ENCODE results near the gene SRPK2. TPM values are rescaled to one million over a fixed set of nuclear protein-coding genes. Genes with fewer than 3 reads are reported as not detected.
"Not testable (repeated sequence)": the region's sequence is repeated elsewhere in the genome, so short reads cannot be mapped to it uniquely, and the experiment has no call there.

Gene SRPK2
- total RNA-seq, 4 donors from 2014 or later: 61.7 to 89.1 (median 78.4) TPM

DNA sequence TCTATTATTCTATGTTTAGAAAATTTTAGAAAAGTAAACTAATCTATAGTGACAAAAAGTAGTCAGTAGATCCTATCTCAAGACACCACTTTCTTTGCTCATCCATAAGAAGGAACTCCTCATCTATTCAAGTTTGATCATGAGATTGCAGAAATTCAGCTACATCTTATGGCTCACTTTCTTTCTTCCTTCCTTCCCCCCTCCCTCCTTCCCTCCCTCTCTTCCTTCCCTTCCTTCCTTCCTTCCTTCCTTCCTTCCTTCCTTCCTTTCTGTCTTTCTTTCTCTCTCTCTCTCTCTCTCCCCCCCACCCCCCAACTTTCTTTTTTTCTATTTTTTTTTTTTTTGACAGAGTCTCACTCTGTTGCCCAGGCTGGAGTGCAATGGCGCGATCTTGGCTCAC, 35.3 kb upstream of the SRPK2 start:
- no peaks in the 10 kb centered on the region for H3K9me3 ChIP-seq
- no peak overlapping the region for H3K4me3 ChIP-seq
- no peak overlapping the region for H3K27ac ChIP-seq
- WGBS: 93% methylated on average over 2 of the region's 2 CpGs
- no peaks in the 10 kb centered on the region for H3K4me1 ChIP-seq
- no peaks in the 10 kb centered on the region for H3K27me3 ChIP-seq
- no peak for DNase-seq (ENCODE audit: low spot score in 2 of 2)
- TF ChIP-seq EP300 (IDR thresholded peaks at IDR 0.05) (no peak), CTCF (IDR thresholded peaks at IDR 0.05) (no peak), POLR2A (IDR thresholded peaks at IDR 0.05) (no peak), POLR2AphosphoS5 (IDR thresholded peaks at IDR 0.05) (no peak)
- no peaks in the 10 kb centered on the region for H3K36me3 ChIP-seq

DNA sequence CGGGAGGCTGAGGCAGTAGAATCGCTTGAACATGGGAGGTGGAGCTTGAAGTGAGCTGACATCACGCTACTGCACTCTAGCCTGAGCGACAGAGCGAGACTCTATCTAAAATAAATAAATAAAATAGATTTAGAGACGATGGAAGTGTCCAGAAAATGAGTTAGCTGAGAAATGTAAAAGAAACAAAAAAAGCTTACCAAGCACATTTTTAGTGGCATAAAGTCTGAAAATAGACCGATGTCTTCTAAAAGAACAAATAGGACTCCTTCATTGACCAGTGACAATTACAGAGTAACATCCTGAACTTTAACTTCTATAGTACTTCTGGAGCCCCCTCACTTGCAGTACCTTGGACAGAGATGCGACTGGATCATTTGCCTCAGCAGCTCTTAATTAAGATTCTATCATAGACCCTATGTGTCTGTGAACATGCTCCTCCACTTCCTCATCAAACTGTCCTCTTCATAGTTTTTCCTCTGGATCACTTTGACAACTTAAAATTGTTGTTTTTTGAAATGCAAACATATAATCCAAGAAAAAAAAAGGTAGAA, 25.2 kb upstream of the SRPK2 start:
- Histone ChIP-seq H3K4me3 (no peak overlapping the region), H3K4me1 (no peaks in the 10 kb centered on the region), H3K27ac (no peak overlapping the region), H3K9me3 (no peaks in the 10 kb centered on the region), H3K36me3 (no peaks in the 10 kb centered on the region), H3K27me3 (no peaks in the 10 kb centered on the region)
- DNase-seq (ENCODE audit: low spot score in 2 of 2): no peak
- WGBS: 92% methylated on average over 8 of the region's 8 CpGs
- TF ChIP-seq POLR2AphosphoS5 (IDR thresholded peaks at IDR 0.05) (no peak), POLR2A (IDR thresholded peaks at IDR 0.05) (no peak), EP300 (IDR thresholded peaks at IDR 0.05) (no peak), CTCF (IDR thresholded peaks at IDR 0.05) (no peak)

DNA sequence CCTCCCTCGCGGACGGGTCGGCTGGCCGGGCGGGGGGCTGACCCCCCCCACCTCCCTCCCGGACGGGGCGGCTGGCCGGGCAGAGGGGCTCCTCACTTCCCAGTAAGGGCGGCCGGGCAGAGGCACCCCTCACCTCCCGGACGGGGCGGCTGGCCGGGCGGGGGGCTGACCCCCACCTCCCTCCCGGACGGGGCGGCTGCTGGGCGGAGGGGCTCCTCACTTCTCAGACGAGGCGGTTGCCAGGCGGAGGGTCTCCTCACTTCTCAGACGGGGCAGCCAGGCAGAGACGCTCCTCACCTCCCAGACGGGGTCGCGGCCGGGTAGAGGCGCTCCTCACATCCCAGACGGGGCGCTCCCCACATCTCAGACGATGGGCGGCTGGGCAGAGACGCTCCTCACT, 22.1 kb upstream of the SRPK2 start:
- not testable (repeated sequence) for H3K36me3 ChIP-seq; H3K4me1 ChIP-seq; DNase-seq (ENCODE audit: low spot score in 2 of 2); H3K27me3 ChIP-seq; H3K27ac ChIP-seq; H3K9me3 ChIP-seq; H3K4me3 ChIP-seq
- WGBS: no CpG with 5 or more reads among the region's 36 CpGs

DNA sequence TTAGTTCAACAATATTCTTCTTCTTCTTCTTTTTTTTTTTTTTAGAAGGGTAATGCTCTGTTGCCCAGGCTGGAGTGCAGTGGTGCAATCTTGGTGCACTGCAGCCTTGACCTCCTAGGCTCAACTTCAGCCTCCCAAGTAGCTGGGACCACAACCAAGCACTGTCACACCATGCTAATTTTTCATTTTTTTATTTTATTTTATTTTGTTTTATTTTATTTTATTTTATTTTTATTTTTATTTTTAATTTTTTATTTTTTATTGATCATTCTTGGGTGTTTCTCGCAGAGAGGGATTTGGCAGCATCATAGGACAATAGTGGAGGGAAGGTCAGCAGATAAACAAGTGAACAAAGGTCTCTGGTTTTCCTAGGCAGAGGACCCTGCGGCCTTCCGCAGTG, 21.1 kb upstream of the SRPK2 start:
- DNase-seq (ENCODE audit: low spot score in 2 of 2); H3K36me3 ChIP-seq; H3K4me3 ChIP-seq; H3K4me1 ChIP-seq; H3K27me3 ChIP-seq; H3K27ac ChIP-seq; H3K9me3 ChIP-seq: not testable (repeated sequence)
- 93% methylated on average over 1 of the region's 3 CpGs for WGBS

DNA sequence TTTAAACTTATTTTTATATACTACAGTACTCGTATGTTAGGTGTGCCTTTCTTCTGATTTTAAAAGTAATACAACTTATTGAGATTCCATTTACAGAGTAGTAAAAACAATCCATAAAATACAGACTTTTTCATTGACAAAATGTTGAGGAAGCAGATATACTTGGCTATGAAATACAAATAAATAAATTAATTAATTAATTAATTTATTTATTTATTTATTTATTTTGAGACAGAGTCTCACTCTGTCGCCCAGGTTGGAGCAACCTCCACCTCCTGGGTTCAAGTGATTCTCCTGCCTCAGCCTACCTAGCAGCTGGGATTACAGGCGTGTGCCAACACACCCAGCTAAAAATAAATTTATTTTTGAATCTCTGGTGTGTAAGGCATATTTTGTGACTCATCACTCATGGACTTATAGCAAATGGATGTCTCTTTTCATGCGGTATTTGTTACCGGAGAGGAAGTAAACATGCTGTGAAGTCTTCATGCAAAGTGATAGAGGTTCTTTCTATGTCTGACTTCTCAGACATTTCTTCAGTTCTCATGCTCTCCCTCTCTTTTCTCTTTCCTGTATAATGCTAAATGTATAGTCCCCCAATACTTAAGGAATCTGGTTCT, 20.2 kb upstream of the SRPK2 start:
- Histone ChIP-seq H3K4me3 (no peak overlapping the region), H3K9me3 (no peaks in the 10 kb centered on the region), H3K27me3 (no peaks in the 10 kb centered on the region), H3K36me3 (no peaks in the 10 kb centered on the region), H3K27ac (no peak overlapping the region), H3K4me1 (no peaks in the 10 kb centered on the region)
- no peak for DNase-seq (ENCODE audit: low spot score in 2 of 2)
- WGBS: 76% methylated on average over 5 of the region's 5 CpGs
- TF ChIP-seq POLR2AphosphoS5 (IDR thresholded peaks at IDR 0.05) (no peak), POLR2A (IDR thresholded peaks at IDR 0.05) (no peak), CTCF (IDR thresholded peaks at IDR 0.05) (no peak), EP300 (IDR thresholded peaks at IDR 0.05) (no peak)

GRCh38 chr7:105403128-105403527, 14.4 kb upstream of the SRPK2 start:
- Histone ChIP-seq H3K27ac (no peak overlapping the region), H3K9me3 (no peaks in the 10 kb centered on the region), H3K4me3 (no peak overlapping the region), H3K36me3 (no peaks in the 10 kb centered on the region), H3K4me1 (no peaks in the 10 kb centered on the region), H3K27me3 (no peaks in the 10 kb centered on the region)
- 94% methylated on average over 6 of the region's 6 CpGs for WGBS
- DNase-seq (ENCODE audit: low spot score in 2 of 2): no peak
- TF ChIP-seq POLR2AphosphoS5 (IDR thresholded peaks at IDR 0.05) (no peak), POLR2A (IDR thresholded peaks at IDR 0.05) (no peak), CTCF (IDR thresholded peaks at IDR 0.05) (no peak), EP300 (IDR thresholded peaks at IDR 0.05) (no peak)

Measured in suprapubic skin (tissue), 4 donors.